Activated naive CD4-positive, alpha-beta T cell (primary cell): Measurements from ENCODE around the gene MYO1E.

Experiments
- DNase-seq, 4 experiments: peaks; one replicate each; lab custom pipeline; 2025; lab: John Stamatoyannopoulos, UW

The MYO1E gene

DNA sequence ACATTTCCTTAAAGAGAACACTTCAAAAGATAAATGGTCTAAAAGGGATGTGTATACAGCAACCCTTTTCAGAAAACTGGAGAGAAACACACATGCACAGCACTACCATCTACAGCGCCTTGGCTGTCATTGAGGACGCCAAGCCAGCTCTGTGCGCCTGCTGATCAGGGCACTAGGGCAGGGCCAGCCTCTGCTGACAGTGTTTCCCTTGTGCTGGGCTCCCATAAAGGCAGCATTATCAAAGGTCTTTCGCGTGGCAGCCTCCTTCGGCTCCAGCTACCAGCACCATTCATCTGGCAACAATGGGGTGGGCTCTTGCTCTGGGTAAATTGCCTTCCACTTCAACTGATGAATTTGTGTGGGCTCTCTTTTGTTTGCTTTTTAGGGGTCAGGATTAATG, 112.6 kb downstream of the MYO1E start:
- no peak for DNase-seq

DNA sequence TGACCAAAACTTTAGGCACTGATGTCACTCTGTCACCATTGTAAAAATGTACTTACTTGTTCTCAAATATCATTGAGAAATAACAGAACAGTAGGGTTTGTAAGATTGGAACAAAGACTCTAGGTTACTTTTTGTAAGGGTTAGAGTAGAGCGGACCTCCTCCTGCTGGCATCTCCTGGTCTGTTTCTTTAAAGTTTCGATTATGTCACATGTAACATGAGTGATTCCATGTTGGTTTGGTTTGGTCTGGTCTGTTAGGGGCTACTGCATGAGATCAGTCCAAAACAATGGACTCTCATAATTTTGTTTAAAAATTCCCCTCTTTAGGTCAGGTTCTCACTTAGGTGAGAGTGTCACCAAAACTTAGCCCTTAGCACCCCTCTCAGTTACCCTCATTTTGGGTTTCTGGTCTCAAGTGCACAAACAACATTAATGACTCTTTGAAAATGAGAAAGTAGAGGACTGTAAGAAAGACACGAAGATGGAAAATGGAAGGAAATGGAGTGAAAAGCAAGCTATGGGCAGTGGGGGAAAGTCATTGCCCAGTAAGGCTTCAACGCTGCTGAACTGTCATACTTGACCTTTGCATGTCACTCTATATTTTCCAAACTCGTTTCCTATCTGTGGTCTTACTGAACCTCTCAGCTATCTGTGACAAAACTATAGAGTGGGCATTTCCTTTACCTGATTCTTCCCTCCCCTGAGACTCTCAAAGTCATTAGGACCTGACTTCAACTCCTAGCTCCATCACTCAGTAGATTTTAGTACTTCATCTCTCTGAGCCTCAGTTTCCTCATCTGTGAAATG, 113.3 kb downstream of the MYO1E start:
- DNase-seq = no peak

DNA sequence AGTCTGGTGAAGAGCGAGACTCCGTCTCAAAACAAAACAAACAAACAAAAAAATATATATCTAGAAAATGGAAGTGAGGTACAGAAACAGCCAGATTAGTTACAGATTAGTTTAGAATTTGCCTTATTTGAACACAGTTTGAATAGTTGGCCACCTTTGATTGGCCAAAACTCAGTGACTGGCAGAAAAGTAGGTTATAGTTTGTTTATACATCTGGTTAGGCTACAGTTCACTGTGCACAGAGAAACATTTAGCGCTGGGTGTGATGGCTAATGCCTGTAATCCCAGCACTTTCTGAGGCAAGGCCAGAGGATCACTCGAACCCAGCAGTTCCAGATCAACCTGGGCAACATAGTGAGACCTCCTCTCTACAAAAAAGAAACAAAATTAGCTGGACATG, 114.4 kb downstream of the MYO1E start:
- DNase-seq = no peak

DNA sequence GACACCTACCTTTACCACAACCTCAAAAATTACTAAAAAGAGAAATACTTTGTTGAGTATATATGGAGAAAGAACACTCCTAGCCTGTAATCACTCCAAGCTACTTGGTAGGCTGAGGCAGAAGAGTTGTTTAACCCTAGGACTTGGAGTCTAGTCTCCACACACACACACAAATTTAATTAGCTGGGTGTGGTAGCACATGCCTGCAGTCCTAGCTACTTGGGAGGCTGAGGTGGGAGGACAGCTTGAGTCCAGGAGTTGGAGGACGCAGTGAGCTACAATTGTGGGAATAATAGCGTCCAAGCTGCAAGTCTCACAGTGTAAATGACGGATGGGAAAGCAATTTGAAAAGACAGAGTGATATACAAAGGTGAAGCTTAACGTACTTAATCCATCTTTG, 115.5 kb downstream of the MYO1E start:
- DNase-seq = no peak

DNA sequence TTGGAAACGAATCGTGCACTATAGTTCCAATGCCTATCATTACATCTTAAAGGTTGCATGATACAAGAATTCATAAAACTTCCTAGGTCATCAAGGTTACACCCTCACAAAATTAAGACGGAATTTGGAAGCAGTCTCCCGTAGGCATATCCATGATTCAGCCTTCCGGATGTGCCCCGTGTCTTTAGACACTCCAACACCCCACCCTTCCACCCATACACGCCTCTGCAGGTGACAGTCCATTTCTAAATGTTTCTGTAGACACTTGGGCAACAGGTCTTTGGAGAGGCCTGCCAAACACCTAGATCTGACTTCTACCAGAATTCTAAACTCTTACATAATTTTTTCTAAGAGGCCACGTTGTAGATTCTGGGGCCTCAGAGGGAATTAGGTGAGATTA, 116.2 kb downstream of the MYO1E start:
- no peak for DNase-seq

DNA sequence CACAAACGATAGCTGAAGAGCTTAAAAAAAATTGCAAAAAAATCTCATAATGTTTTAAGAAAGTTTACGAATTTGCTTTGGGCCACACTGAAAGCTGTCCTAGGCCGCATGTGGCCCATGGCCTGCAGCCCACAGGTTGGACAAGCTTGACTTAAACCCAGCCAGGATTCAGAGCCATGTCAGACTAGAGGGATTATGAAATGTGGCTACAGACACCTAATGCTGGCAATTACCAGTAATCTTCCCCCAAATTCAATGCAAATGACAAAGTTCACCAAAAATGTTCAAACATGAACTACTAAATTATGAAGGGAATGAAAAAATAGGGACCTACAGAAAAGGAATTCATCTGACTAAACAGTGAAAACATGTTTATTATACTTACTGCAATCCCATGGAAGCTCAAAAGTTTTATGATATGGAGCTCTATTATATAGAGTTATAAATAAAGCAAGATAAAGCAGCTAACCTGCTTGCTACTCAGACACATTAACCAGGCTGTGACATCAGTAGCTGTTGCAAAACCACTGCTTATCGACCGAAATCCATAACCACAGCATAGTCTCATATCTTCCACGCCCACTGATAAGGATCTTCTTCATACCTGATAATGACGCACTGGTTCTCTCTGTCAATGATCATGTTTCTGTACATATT, 116.9 kb downstream of the MYO1E start:
- no peak for DNase-seq

DNA sequence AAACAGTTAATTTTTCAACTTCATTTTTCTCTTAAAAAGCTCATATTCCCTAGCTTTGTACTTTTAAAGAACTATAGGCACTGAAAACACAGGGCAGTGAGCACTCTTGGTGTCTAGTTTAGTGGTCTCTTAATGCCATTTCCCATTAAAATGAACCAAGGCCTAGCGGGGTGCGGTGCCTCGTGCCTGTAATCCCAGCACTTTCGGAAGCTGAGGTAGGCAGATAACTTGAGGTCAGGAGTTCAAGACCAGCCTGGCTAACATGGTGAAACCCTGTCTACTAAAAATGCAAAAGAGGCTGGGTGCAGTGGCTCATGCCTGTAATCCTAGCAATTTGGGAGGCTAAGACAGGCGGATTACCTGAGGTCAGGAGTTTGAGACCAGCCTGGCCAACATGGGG, 120.5 kb downstream of the MYO1E start:
- DNase-seq = no peak

DNA sequence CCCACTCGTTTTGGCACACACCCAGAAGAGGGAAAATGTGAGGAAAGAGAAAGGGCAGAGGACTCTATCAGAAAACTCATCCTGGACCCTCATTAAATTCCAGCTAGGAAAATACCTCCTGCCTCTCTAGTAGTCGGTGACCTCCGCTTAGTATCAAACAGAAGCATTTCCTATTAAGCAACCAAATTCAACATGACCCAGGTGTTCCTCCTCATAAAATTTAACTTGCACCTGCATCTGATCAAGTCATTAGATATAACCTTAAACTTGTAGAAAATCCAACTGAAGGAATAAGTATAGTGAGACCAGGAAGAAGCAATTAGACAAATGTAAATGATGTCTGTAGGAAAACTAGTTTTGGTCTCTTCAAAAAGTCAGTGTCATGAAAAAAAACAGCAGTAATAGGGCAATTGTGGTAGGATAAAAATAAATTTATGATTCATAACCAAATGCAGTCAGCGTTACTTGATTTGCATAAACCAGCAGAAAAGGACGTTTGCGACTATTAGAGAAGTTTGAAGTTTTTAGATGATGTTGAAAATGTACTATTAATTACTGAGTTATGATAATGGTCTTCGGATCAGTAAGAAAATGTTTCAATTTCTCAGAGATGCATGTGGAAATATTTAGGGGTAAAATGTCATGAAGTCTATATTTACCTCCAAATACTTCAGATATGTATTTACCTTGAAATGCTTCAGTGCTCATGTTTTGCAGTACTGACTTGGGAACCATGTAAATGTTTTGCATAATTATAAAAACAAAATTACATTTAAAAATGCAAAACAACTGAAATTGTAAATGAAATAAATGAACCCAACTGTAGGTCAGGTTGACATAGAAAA, 121.4 kb downstream of the MYO1E start:
- DNase-seq = no peak

DNA sequence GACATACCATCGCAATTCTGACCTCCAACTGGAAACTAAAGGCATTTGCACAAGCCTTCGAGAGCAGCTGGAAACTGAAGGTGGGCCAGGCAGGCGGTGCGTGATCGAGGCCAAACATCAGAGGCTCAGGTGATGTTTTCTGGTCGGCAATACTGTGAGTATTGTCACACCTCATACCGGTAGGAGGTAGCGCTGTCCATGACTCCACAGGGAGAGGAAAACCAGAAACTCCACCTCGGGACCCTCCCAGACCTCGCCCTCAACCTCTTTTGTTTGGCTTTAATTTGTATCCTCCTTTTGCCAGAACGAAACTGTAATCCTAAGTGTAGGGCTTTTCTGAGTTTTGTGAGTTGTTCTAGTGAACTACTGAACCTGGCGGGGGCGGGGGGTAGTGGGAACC, 122.4 kb downstream of the MYO1E start:
- no peak for DNase-seq

DNA sequence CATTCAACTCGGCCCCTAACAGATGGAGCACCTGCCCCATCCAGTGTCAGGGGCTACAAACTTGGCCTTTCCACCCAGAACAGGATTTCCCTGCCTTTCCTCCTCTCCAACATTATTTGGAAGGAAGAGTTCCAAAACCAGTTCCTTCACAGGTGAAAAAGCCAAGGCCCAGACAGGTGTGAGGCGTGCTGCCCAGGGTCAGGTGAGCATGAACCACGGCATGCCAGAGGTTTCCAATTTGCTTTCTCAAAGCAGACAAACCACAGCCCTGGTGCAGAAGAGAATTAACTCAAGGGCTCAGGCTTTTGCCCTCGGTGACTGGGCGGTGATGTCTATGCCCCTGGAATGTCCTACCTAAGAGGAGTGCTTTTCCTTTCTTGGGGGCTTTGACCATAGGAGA, 122.9 kb downstream of the MYO1E start:
- DNase-seq = no peak

DNA sequence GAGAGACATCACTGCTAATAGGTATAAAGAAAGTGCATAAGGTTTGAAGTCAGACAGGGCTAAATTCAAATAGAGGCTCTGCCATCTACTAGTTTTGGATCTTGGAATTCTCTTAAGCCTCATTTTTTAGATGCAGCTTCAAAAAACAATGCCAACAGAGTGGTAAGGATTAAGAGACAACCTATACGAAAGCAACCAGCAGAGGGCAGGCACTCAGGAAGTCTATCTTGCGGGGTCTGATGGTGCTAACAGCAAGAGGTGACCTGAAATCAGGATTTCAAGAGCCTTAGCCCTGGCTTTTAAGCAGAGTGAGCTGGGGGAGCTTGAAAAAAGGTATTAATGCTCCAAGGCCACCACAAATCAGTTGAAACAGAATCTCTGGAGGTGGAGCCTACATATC, 125.3 kb downstream of the MYO1E start:
- peak in 1 of 4 experiments; percentile 13 for DNase-seq

DNA sequence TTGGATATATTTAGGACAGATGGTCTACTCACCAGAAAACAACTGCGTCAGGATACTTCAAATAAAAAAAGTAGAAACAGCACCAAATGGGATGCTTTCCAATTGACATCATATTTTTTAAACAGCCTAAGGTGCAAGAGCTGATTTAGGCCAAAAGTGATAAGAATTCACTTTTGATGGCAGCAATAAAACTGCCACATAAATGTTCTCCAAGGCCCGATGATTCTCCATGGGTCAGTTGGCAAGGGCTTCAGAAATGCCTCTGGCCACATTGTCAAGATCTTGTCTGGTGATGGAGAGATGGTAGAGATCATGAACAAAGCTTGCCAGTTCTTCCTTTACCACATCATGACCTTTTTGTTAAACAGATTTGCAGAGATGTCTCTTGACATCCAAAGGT, 127.1 kb downstream of the MYO1E start:
- no peak for DNase-seq

DNA sequence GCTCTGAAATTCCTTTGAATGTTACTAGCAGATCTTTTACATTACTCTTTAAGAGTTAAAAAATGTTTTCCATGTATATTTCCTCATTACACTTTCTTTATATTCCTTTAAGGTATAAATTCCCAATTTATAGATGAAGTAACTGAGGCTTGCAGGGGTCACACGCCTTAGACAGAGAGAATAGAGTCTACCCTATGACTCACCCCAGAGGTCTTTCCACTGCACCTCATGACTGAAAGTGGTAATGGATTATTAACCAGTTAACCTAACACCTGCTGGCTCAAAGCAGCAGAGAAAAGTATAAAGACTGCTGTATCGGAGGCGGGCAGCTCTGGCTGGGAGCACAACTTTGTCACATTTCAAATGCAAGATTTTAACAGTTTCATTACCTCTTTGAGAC, 128.3 kb downstream of the MYO1E start:
- DNase-seq = no peak

DNA sequence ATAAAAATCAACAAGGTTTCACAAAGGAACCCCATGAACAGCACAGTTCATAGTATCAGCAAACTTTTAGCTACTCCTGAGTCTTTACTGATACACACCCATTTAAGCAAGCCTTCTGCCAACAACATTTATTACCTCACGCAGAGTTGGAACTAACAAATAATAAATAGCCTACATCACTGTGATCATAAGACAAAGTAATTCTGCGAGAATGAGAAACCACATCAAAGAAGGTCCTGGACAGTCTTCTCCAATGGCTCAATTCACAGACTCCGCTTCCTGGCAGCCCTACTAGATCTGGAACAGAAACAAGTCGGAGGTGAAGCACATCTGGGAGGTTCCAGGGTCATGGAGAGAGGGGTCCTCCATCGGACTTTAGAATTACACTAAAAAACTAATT, 129.0 kb downstream of the MYO1E start:
- DNase-seq = no peak

DNA sequence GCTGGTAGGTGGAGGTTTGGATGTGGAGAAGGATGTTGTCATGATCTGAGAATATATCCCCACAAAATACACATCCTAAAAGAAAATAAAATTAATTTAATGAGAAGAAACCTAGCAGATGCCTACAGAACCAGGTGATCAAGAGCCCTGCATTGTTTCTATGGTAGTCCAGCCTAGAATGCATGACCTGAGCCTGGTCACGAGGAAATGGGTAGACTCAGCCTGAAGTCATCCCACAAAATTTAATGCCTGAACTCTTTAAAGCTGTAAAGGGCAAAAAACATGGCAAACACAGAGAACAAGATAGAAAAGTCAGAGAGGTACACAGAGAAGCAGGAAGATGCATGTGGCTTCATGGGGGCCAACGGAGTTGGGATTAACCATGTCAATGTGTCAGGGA, 130.0 kb downstream of the MYO1E start:
- DNase-seq = no peak

DNA sequence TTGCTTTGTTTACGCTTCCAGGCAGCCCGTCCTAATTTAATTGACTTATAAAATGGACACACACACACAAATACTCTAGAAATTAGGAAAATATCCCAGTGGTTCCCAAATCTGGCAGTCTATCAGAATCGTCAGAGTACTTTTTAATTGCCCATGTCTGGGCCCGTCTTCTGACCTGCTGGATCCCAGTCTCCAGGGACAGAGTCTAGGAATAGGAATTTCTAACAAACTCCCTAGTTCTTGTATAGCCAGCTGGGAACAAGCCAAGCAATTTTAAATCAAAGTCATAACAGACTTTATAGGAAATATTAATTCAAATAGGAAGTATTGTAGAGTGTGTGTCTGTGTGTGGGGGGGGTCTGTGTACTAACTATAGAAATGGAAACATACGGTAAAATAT, 132.6 kb downstream of the MYO1E start:
- no peak for DNase-seq

DNA sequence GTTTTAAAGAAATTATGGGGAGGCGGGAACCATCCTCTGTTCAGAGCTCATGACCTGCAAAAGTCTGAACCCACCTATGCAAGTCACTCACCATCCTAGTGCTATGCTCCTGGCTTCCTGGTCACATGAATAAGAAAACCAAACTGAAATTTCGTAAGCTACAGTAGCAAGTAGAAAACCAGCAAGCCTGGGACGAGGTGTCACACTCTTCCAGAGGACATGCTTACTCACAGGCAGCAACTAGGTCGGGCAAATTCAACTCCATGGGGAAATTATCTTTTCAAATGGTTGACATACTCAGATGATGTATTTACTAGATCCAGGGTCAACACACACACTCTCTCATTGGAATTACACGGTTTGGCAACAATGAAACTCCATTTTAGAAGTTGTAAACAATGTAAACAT, 134.7 kb downstream of the MYO1E start:
- no peak for DNase-seq

DNA sequence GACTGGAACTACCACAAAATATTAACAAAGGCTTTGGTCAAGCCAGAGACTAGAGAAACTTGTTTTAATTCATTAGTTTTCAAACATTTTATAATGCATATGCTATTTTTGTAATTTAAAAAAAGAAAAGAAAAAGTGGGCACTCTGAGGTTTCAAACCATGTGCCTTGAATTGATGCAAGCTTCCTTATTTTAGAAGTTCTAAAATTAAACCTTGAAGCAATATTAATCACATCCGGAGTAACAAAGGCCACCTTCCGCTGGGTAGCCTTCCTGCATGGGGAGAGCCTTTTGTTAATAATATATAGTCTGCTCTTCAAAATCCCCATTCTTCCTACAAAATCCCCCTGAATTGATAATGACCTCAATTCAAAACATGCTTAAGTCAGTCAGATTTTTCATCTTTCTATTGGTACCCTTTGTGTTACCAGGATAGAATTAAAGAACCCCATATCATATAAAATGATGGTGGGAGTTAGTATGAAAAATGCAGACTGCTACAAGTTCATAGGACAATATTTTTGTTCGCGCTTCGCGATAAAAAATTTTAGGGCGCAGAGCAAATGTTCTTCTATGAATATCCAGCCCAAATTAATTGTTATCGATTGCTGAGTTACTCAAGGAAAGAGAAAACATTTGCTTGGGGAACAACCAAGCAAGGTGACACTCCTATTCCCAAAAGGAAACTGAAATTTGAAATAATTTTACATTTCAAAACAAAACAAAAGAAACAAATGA, 135.4 kb downstream of the MYO1E start:
- no peak for DNase-seq

DNA sequence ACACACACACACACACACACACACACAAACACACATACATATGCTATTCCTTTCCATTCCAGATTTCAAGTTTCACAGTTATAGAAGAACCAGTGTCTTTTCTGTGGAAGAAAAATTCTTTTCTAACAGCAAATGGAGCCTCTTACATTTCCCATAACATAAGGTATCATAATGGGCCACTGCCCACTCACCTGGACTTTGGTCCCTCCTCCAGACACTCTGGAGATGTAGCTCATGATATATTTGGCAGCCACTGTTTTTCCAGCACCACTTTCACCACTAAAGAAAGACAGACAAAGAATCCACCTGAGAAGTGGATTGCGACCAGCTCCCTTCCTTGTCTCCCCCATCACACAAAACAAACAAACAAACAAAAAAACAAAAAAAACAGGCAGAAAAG, 136.3 kb downstream of the MYO1E start:
- no peak for DNase-seq

DNA sequence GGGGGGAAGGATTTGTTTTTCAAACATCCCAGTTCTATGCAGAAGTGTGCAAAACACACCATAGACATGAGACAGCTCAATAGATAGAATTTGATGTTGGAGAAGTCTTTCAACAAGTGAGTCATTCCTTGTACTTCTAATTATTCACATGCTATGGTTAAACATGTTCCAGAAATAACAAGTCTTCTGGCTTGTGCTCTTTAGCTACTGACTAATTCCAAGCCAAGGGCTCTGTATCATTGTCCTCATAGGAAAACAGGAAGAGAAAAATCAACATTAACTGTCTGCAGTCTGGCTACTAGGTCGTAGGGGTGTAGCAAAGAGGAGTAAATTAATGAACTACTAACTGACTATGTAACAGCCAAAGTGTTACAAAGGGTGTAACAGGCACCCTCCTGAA, 140.2 kb downstream of the MYO1E start:
- DNase-seq = no peak

DNA sequence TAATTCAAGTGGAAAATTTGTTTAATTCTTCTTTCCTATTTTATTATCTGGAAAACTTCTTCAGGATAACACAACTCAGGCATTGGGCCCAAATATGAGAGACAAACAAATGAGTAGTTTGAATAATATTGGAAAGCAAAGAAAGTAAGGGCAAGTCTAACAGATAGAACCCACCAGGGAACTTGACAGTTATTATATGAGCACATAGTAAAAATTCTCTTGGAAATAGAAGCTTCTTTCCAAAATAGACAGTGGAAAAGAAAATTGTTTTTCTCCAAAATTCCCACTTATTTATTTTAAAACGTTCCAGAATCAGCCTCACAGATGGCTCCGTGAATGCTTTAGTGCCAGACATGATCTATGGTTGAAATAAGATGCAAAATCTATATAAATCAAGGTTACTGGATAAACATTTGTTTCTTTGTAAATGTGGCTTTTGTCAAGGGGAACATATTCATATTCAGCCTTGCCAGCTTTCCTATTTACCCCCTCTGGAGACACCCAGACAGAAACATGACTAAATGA, 142.1 kb downstream of the MYO1E start:
- DNase-seq = no peak

DNA sequence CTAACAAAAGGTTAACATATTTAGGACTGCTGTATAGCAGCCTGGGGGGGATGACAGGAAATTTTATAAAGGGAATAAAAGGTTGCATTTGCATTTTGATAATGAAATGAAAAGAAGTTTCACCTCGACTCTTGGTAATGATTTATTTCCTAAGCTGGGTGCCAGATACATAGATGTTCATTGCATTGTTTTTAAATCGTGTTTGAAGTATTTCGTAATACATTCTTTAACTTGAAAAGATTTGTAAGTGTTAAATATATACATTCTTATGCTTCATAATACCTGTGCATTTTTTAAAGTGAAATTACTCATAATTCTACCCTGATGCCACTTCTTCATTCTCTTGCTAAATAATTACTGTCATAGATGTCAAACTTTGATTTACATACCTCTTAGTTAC, 143.2 kb downstream of the MYO1E start:
- no peak for DNase-seq
